Measurements from ENCODE around the gene CYB5B.

CYB5B gene

GRCh38 chr16:69500496-69500895, 76.1 kb downstream of the CYB5B start:
- Histone ChIP-seq H3K27ac (ENCODE audit: low read depth, low read length, severe bottlenecking) (no peak overlapping the region), H3K4me1 (ENCODE audit: control insufficient read depth, insufficient read depth, low read length, poor library complexity, severe bottlenecking) (peaks cover 10% of the 10 kb centered on the region), H3K4me3 (ENCODE audit: extremely low read depth, insufficient read depth, low read length, poor library complexity, severe bottlenecking) (no peak overlapping the region), H3K9me3 (ENCODE audit: control insufficient read depth, low read length) (no peaks in the 10 kb centered on the region), H3K36me3 (ENCODE audit: control insufficient read depth, insufficient read depth, low read length) (no peaks in the 10 kb centered on the region)
- WGBS, 2 experiments (ENCODE audit: insufficient coverage in 2 of 2), result 80 to 88% methylated on average over 1 to 4 of the region's 4 CpGs

GRCh38 chr16:69501956-69502745, 77.7 kb downstream of the CYB5B start:
- Histone ChIP-seq H3K36me3 (ENCODE audit: control insufficient read depth, insufficient read depth, low read length) (no peaks in the 10 kb centered on the region), H3K4me3 (ENCODE audit: extremely low read depth, insufficient read depth, low read length, poor library complexity, severe bottlenecking) (no peak overlapping the region), H3K4me1 (ENCODE audit: control insufficient read depth, insufficient read depth, low read length, poor library complexity, severe bottlenecking) (peaks cover 10% of the 10 kb centered on the region), H3K27ac (ENCODE audit: low read depth, low read length, severe bottlenecking) (no peak overlapping the region), H3K9me3 (ENCODE audit: control insufficient read depth, low read length) (no peaks in the 10 kb centered on the region)
- whole genome bisulfite sequencing, 2 experiments (ENCODE audit: insufficient coverage in 2 of 2), result 81 to 86% methylated on average over 3 of the region's 4 CpGs

- Histone ChIP-seq H3K36me3 (ENCODE audit: control insufficient read depth, insufficient read depth, low read length) (no peaks in the 10 kb centered on the region), H3K27ac (ENCODE audit: low read depth, low read length, severe bottlenecking) (no peak overlapping the region), H3K9me3 (ENCODE audit: control insufficient read depth, low read length) (no peaks in the 10 kb centered on the region), H3K4me1 (ENCODE audit: control insufficient read depth, insufficient read depth, low read length, poor library complexity, severe bottlenecking) (peaks cover 6% of the 10 kb centered on the region), H3K4me3 (ENCODE audit: extremely low read depth, insufficient read depth, low read length, poor library complexity, severe bottlenecking) (no peak overlapping the region)
- WGBS, 2 experiments (ENCODE audit: insufficient coverage in 2 of 2), result 90 to 98% methylated on average over 2 to 4 of the region's 4 CpGs
These were observed 78.8 kb downstream of the CYB5B start for GRCh38 chr16:69503244-69503643.

- no peaks in the 10 kb centered on the region for H3K36me3 ChIP-seq (ENCODE audit: control insufficient read depth, insufficient read depth, low read length)
- 88 to 100% methylated on average over 3 of the region's 4 CpGs for WGBS, 2 experiments (ENCODE audit: insufficient coverage in 2 of 2)
- H3K4me1 ChIP-seq (ENCODE audit: control insufficient read depth, insufficient read depth, low read length, poor library complexity, severe bottlenecking), result no peaks in the 10 kb centered on the region
- no peak overlapping the region for H3K27ac ChIP-seq (ENCODE audit: low read depth, low read length, severe bottlenecking)
- no peaks in the 10 kb centered on the region for H3K9me3 ChIP-seq (ENCODE audit: control insufficient read depth, low read length)
- H3K4me3 ChIP-seq (ENCODE audit: extremely low read depth, insufficient read depth, low read length, poor library complexity, severe bottlenecking), result no peak overlapping the region
These were observed 83.8 kb downstream of the CYB5B start for GRCh38 chr16:69508033-69508755.

- H3K4me1 ChIP-seq (ENCODE audit: control insufficient read depth, insufficient read depth, low read length, poor library complexity, severe bottlenecking), result no peaks in the 10 kb centered on the region
- H3K9me3 ChIP-seq (ENCODE audit: control insufficient read depth, low read length), result no peaks in the 10 kb centered on the region
- no peak overlapping the region for H3K4me3 ChIP-seq (ENCODE audit: extremely low read depth, insufficient read depth, low read length, poor library complexity, severe bottlenecking)
- H3K27ac ChIP-seq (ENCODE audit: low read depth, low read length, severe bottlenecking), result no peak overlapping the region
- 75 to 82% methylated on average over 3 to 5 of the region's 5 CpGs for WGBS, 2 experiments (ENCODE audit: insufficient coverage in 2 of 2)
- H3K36me3 ChIP-seq (ENCODE audit: control insufficient read depth, insufficient read depth, low read length), result no peaks in the 10 kb centered on the region
These were observed 84.7 kb downstream of the CYB5B start for GRCh38 chr16:69509125-69509524.

- 100% methylated on average over 2 of the region's 4 CpGs; no CpG with 5 or more reads in 1 of the 2 experiments for WGBS, 2 experiments (ENCODE audit: insufficient coverage in 2 of 2)
- Histone ChIP-seq H3K9me3 (ENCODE audit: control insufficient read depth, low read length) (no peaks in the 10 kb centered on the region), H3K4me3 (ENCODE audit: extremely low read depth, insufficient read depth, low read length, poor library complexity, severe bottlenecking) (no peak overlapping the region), H3K36me3 (ENCODE audit: control insufficient read depth, insufficient read depth, low read length) (no peaks in the 10 kb centered on the region), H3K27ac (ENCODE audit: low read depth, low read length, severe bottlenecking) (no peak overlapping the region), H3K4me1 (ENCODE audit: control insufficient read depth, insufficient read depth, low read length, poor library complexity, severe bottlenecking) (peaks cover 8% of the 10 kb centered on the region)
These were observed 87.2 kb downstream of the CYB5B start for GRCh38 chr16:69511651-69512050.

- no peak overlapping the region for H3K4me3 ChIP-seq (ENCODE audit: extremely low read depth, insufficient read depth, low read length, poor library complexity, severe bottlenecking)
- 71 to 90% methylated on average over 1 to 2 of the region's 2 CpGs for WGBS, 2 experiments (ENCODE audit: insufficient coverage in 2 of 2)
- H3K9me3 ChIP-seq (ENCODE audit: control insufficient read depth, low read length), result no peaks in the 10 kb centered on the region
- peaks cover 8% of the 10 kb centered on the region for H3K4me1 ChIP-seq (ENCODE audit: control insufficient read depth, insufficient read depth, low read length, poor library complexity, severe bottlenecking)
- no peaks in the 10 kb centered on the region for H3K36me3 ChIP-seq (ENCODE audit: control insufficient read depth, insufficient read depth, low read length)
- no peak overlapping the region for H3K27ac ChIP-seq (ENCODE audit: low read depth, low read length, severe bottlenecking)
These were observed 89.0 kb downstream of the CYB5B start for GRCh38 chr16:69513180-69513966.

- no peaks in the 10 kb centered on the region for H3K9me3 ChIP-seq (ENCODE audit: control insufficient read depth, low read length)
- no peak overlapping the region for H3K27ac ChIP-seq (ENCODE audit: low read depth, low read length, severe bottlenecking)
- H3K36me3 ChIP-seq (ENCODE audit: control insufficient read depth, insufficient read depth, low read length), result no peaks in the 10 kb centered on the region
- no peak overlapping the region for H3K4me3 ChIP-seq (ENCODE audit: extremely low read depth, insufficient read depth, low read length, poor library complexity, severe bottlenecking)
- WGBS, 2 experiments (ENCODE audit: insufficient coverage in 2 of 2), result 97 to 98% methylated on average over 5 of the region's 6 CpGs
- H3K4me1 ChIP-seq (ENCODE audit: control insufficient read depth, insufficient read depth, low read length, poor library complexity, severe bottlenecking), result peaks cover 8% of the 10 kb centered on the region
These were observed 89.9 kb downstream of the CYB5B start for GRCh38 chr16:69514356-69514755.
